IMR-90 (cell line): ENCODE measurements around the gene SYNPO2. TPM values are rescaled to one million over a fixed set of nuclear protein-coding genes. Genes with fewer than 3 reads are reported as not detected.

ENCODE experiments used
- ATAC-seq: fragments of 200-7000 bp; cut with Tn5 transposase; 2 replicates; pipeline ENCODE4 v1.9.1; 2020; ENCODE audit warnings: low read depth, mild to moderate bottlenecking, moderate library complexity
- BruUV-seq: library from RNA; stranded (reverse); fragments of 400-500 nt; replicated peaks from 2 replicates; lab custom pipeline; 2021; lab: Mats Ljungman, UMichigan
- CTCF ChIA-PET: fragments of 300-600 bp; formaldehyde crosslinking; extraction: SDS; loops from one replicate; lab custom pipeline; 2021; ENCODE audit warnings: antibody characterized with exemption; lab: Yijun Ruan, JAX
- POLR2A ChIA-PET: fragments of 300-600 bp; sonication (Branson Sonifier 250); formaldehyde crosslinking; loops from one replicate; lab custom pipeline; 2022; ENCODE audit warnings: antibody characterized with exemption; ENCODE audit not compliant: unreplicated experiment; lab: Charles Lee
- DNase-seq: peaks from one replicate; pipeline ENCODE4 v3.0.0; 2013
- H2AFZ ChIP-seq: replicated peaks from 2 replicates; pipeline ENCODE3; 2013; ENCODE audit warnings: low read length, mild to moderate bottlenecking; ENCODE audit not compliant: poor library complexity
- H2AK5ac ChIP-seq: 2 replicates; pipeline ENCODE4 v1.6.1; 2013; ENCODE audit warnings: low read depth, low read length, inconsistent platforms
- H2AK9ac ChIP-seq: replicated peaks from 2 replicates; pipeline ENCODE3; 2013; ENCODE audit warnings: mild to moderate bottlenecking, low read depth, low read length, moderate library complexity; ENCODE audit not compliant: poor library complexity
- H2BK120ac ChIP-seq: 2 replicates; pipeline ENCODE4 v1.6.1; 2013; ENCODE audit warnings: low read depth, low read length, inconsistent platforms
- H2BK15ac ChIP-seq: 3 replicates; pipeline ENCODE4 v1.6.1; 2013; ENCODE audit warnings: low read depth, low read length, inconsistent platforms
- H2BK20ac ChIP-seq: 2 replicates; pipeline ENCODE4 v1.6.1; 2013; ENCODE audit warnings: low read depth, mild to moderate bottlenecking, inconsistent platforms, low read length, moderate library complexity
- H2BK5ac ChIP-seq: 2 replicates; pipeline ENCODE4 v1.6.1; 2013; ENCODE audit warnings: mild to moderate bottlenecking, low read depth, low read length, inconsistent platforms; ENCODE audit not compliant: poor library complexity, severe bottlenecking
- H3K14ac ChIP-seq: replicated peaks from 2 replicates; pipeline ENCODE4 v1.6.1; 2013; ENCODE audit warnings: low read depth, low read length, inconsistent platforms
- H3K18ac ChIP-seq: 2 replicates; pipeline ENCODE4 v1.6.1; 2013; ENCODE audit warnings: low read depth, low read length, control low read depth
- H3K23ac ChIP-seq: 2 replicates; pipeline ENCODE4 v1.6.1; 2013; ENCODE audit warnings: low read depth, low read length, inconsistent platforms
- H3K27ac ChIP-seq: 2 replicates; pipeline ENCODE4 v1.5.1; 2013; ENCODE audit warnings: mild to moderate bottlenecking, control low read depth, low read length; ENCODE audit not compliant: insufficient read depth
- H3K27me3 ChIP-seq: 2 replicates; pipeline ENCODE4 v1.6.1; 2013; ENCODE audit warnings: low read length; ENCODE audit not compliant: control insufficient read depth, insufficient read depth
- H3K36me3 ChIP-seq: 2 replicates; pipeline ENCODE4 v1.6.1; 2013; ENCODE audit warnings: low read length, mixed read lengths; ENCODE audit not compliant: control insufficient read depth, insufficient read depth
- H3K4ac ChIP-seq: 2 replicates; pipeline ENCODE4 v1.6.1; 2013; ENCODE audit warnings: low read depth, low read length, inconsistent platforms
- H3K4me1 ChIP-seq: 2 replicates; pipeline ENCODE4 v1.6.1; 2013; ENCODE audit warnings: low read length, mixed read lengths; ENCODE audit not compliant: control insufficient read depth, insufficient read depth
- H3K4me2 ChIP-seq: 2 replicates; pipeline ENCODE4 v1.6.1; 2013; ENCODE audit warnings: low read depth, mild to moderate bottlenecking, control low read depth, low read length, moderate library complexity
- H3K4me3 ChIP-seq: 2 replicates; pipeline ENCODE4 v1.5.1; 2013; ENCODE audit warnings: low read depth, mild to moderate bottlenecking, control low read depth, low read length, moderate library complexity; ENCODE audit not compliant: insufficient read depth
- H3K56ac ChIP-seq: 2 replicates; pipeline ENCODE4 v1.6.1; 2013; ENCODE audit warnings: low read length, inconsistent platforms; ENCODE audit not compliant: insufficient read depth; ENCODE audit errors: extremely low read depth
- H3K79me1 ChIP-seq, 2 experiments: 2 replicates each; pipeline ENCODE4 v1.6.1; 2013; ENCODE audit warnings: low read length in 2 of 2, inconsistent platforms in 1 of 2, low read depth in 1 of 2
- H3K9ac ChIP-seq: 2 replicates; pipeline ENCODE4 v1.6.1; 2013; ENCODE audit warnings: low read depth, low read length, control low read depth
- H3K9me1 ChIP-seq: 2 replicates; pipeline ENCODE4 v1.6.1; 2013; ENCODE audit warnings: low read length, inconsistent platforms; ENCODE audit not compliant: insufficient read depth
- H3K9me3 ChIP-seq: 2 replicates; pipeline ENCODE4 v1.6.1; 2013; ENCODE audit warnings: low read length; ENCODE audit not compliant: control insufficient read depth, insufficient read depth
- H4K20me1 ChIP-seq: 2 replicates; pipeline ENCODE4 v1.6.1; 2013; ENCODE audit warnings: low read length, inconsistent platforms; ENCODE audit not compliant: insufficient read depth
- H4K5ac ChIP-seq: 2 replicates; pipeline ENCODE4 v1.6.1; 2013; ENCODE audit warnings: mild to moderate bottlenecking, low read depth, low read length, control low read depth
- H4K8ac ChIP-seq, 2 experiments: 2 replicates each; pipeline ENCODE4 v1.6.1; 2013; ENCODE audit warnings: low read depth in 2 of 2, low read length in 2 of 2, control low read depth in 1 of 2, inconsistent platforms in 1 of 2
- H4K91ac ChIP-seq: 2 replicates; pipeline ENCODE4 v1.6.1; 2013; ENCODE audit warnings: low read depth, low read length, inconsistent platforms; ENCODE audit not compliant: insufficient read depth
- BHLHE40 ChIP-seq: fragments of 150-350 bp; IDR thresholded peaks from 2 replicates; pipeline ENCODE4 v1.6.1; 2016; ENCODE audit warnings: mild to moderate bottlenecking, low read depth, low read length
- CEBPB ChIP-seq: IDR thresholded peaks from 2 replicates; pipeline ENCODE4 v1.6.1; 2012; ENCODE audit warnings: low read depth, low read length, improper control_type of control experiment
- CHD1 ChIP-seq: IDR thresholded peaks from 2 replicates; pipeline ENCODE4 v1.6.1; 2012; ENCODE audit warnings: low read depth, low read length, improper control_type of control experiment
- CTCF ChIP-seq: conservative IDR thresholded peaks from 2 replicates; pipeline ENCODE4 v1.5.1; 2012; ENCODE audit warnings: mild to moderate bottlenecking, low read depth, low read length, improper control_type of control experiment
- FOS ChIP-seq: fragments of 150-350 bp; IDR thresholded peaks from 2 replicates; pipeline ENCODE4 v1.6.1; 2016; ENCODE audit warnings: low read depth, low read length
- MAFK ChIP-seq: IDR thresholded peaks from 2 replicates; pipeline ENCODE4 v1.6.1; 2012; ENCODE audit warnings: low read depth, low read length, improper control_type of control experiment
- MAZ ChIP-seq: IDR thresholded peaks from 2 replicates; pipeline ENCODE4 v1.6.1; 2012; ENCODE audit warnings: low read depth, mild to moderate bottlenecking, low read length, improper control_type of control experiment, moderate library complexity, borderline replicate concordance
- POLR2A ChIP-seq: IDR thresholded peaks from 2 replicates; pipeline ENCODE4 v1.6.1; 2012; ENCODE audit warnings: mild to moderate bottlenecking, low read depth, low read length
- RAD21 ChIP-seq: IDR thresholded peaks from 2 replicates; pipeline ENCODE4 v1.6.1; 2012; ENCODE audit warnings: low read length, improper control_type of control experiment
- RCOR1 ChIP-seq: IDR thresholded peaks from 2 replicates; pipeline ENCODE4 v1.6.1; 2012; ENCODE audit warnings: mild to moderate bottlenecking, low read length, improper control_type of control experiment; ENCODE audit not compliant: insufficient replicate concordance
- RFX5 ChIP-seq: IDR thresholded peaks from 2 replicates; pipeline ENCODE4 v1.8.0; 2012; ENCODE audit warnings: low read depth, mild to moderate bottlenecking, low read length, moderate library complexity
- SMC3 ChIP-seq: fragments of 150-350 bp; IDR thresholded peaks from 2 replicates; pipeline ENCODE4 v1.6.1; 2016; ENCODE audit warnings: low read depth, mild to moderate bottlenecking, antibody characterized with exemption, low read length, moderate library complexity
- USF2 ChIP-seq: fragments of 150-350 bp; IDR thresholded peaks from 2 replicates; pipeline ENCODE4 v1.6.1; 2017; ENCODE audit warnings: mild to moderate bottlenecking, antibody characterized with exemption, low read length, low read depth
- whole genome bisulfite sequencing, 2 experiments: methylation state at CpG; one replicate each; pipeline versions ENCODE4 v1.1.5 to v1.1.7; 2013; ENCODE audit warnings: missing lambda C conversion rate in 2 of 2; ENCODE audit not compliant: insufficient read length in 1 of 2; ENCODE audit errors: extremely low coverage in 2 of 2; 5-methylcytosine and 5-hydroxymethylcytosine counted together
- dilution Hi-C: fragments of 300-500 bp; cut with HindIII; formaldehyde crosslinking; loops from one replicate; pipeline ENCODE4 v1.14.3; 2018; ENCODE audit warnings: low sequenced_read_pairs; ENCODE audit not compliant: unreplicated experiment
- in situ Hi-C: fragments of 300-500 bp; cut with MboI; formaldehyde crosslinking; loops from 3 replicates; pipeline ENCODE4 v1.14.3; 2019; ENCODE audit warnings: low sequenced_read_pairs, inconsistent platforms, mixed read lengths
- intact Hi-C: fragments of 100-400 bp; cut with micrococcal nuclease; formaldehyde crosslinking; loops from 2 replicates; pipeline ENCODE4 v1.10.0; 2022
- polyA plus RNA-seq, 3 experiments: library from polyadenylated mRNA; depleted of rRNA; stranded (reverse); fragments of >200 nt; gene quantifications; 2 replicates each; pipeline ENCODE4 v1.2.3, GENCODE V29; 2012; ENCODE audit warnings: low replicate concordance in 1 of 3
- total RNA-seq: library from RNA; depleted of rRNA; stranded (reverse); fragments of >200 nt; gene quantifications from 2 replicates; pipeline ENCODE4 v1.2.3, GENCODE V29; 2012
- TF ChIP-seq, protein P1 (sequence below): fragments of 150-350 bp; IDR thresholded peaks from 2 replicates; pipeline ENCODE4 v1.6.1; 2016; ENCODE audit warnings: low read depth, mild to moderate bottlenecking, low read length, moderate library complexity, borderline replicate concordance

SYNPO2 gene
- total and polyA plus RNA-seq, 2 of the 4 experiments (the other 2 are of a cell fraction): 0.99 to 1.8 TPM

- H3K9me1 ChIP-seq: 0 out of 2 replicates have a peak, but pooled peaks cover 3% of the 10 kb centered on the region
- no peak overlapping the region for H4K8ac ChIP-seq
- peaks cover 0 to 21% of the 10 kb centered on the region in 2 experiments; a peak in 2 of 4 replicates for H3K79me1 ChIP-seq
- no peaks in the 10 kb centered on the region for H3K27me3 ChIP-seq
- no peak overlapping the region for H2BK20ac ChIP-seq
- dilution Hi-C loops (no loop called here), intact Hi-C loops (no loop called here), in situ Hi-C loops (no loop called here)
- no peak for DNase-seq
- H3K23ac ChIP-seq: no peak overlapping the region
- no peak overlapping the region for H3K18ac ChIP-seq
- no peak overlapping the region for H4K91ac ChIP-seq
- no peak overlapping the region for H3K4me2 ChIP-seq
- H3K36me3 ChIP-seq: no peaks in the 10 kb centered on the region
- H3K9ac ChIP-seq: no peak overlapping the region
- WGBS, 2 experiments: no CpG with 5 or more reads among the region's 3 CpGs
- no peak overlapping the region for H3K14ac ChIP-seq
- H4K20me1 ChIP-seq: peaks cover 6% of the 10 kb centered on the region
- H3K4me1 ChIP-seq: 0 out of 2 replicates have a peak, but pooled peaks cover 2% of the 10 kb centered on the region
- TF ChIP-seq FOS: no peak
- TF ChIP-seq, protein P1, sequence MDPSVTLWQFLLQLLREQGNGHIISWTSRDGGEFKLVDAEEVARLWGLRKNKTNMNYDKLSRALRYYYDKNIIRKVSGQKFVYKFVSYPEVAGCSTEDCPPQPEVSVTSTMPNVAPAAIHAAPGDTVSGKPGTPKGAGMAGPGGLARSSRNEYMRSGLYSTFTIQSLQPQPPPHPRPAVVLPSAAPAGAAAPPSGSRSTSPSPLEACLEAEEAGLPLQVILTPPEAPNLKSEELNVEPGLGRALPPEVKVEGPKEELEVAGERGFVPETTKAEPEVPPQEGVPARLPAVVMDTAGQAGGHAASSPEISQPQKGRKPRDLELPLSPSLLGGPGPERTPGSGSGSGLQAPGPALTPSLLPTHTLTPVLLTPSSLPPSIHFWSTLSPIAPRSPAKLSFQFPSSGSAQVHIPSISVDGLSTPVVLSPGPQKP: no peak
- TF ChIP-seq CTCF: no peak
- no peak for TF ChIP-seq RCOR1
- no peak for TF ChIP-seq CHD1
- no peak for TF ChIP-seq RAD21
- no peak for TF ChIP-seq BHLHE40
- TF ChIP-seq MAZ: no peak
- no peak for TF ChIP-seq MAFK
- no peak for TF ChIP-seq USF2
- TF ChIP-seq SMC3: no peak
- TF ChIP-seq CEBPB: no peak
- no peak for TF ChIP-seq RFX5
- TF ChIP-seq POLR2A: no peak
- H2BK15ac ChIP-seq: no peak overlapping the region
- no peak overlapping the region for H3K27ac ChIP-seq
- no peak overlapping the region for H3K56ac ChIP-seq
- H2BK5ac ChIP-seq: no peak overlapping the region
- ATAC-seq: no peak
- no TSS peak for BruUV-seq
- CTCF ChIA-PET: interaction anchor here (0.5 to 0.8 kb wide), 2 partner anchors 12 to 139 kb away, joined by 3 read pairs; no protein-coding TSS in a partner anchor
- H2AK5ac ChIP-seq: no peak overlapping the region
- no peak overlapping the region for H4K5ac ChIP-seq
- POLR2A ChIA-PET: no interaction called here
- no peak overlapping the region for H2AFZ ChIP-seq
- no peak overlapping the region for H2AK9ac ChIP-seq
- no peak overlapping the region for H2BK120ac ChIP-seq
- no peaks in the 10 kb centered on the region for H3K9me3 ChIP-seq
- H3K4ac ChIP-seq: no peak overlapping the region
- H3K4me3 ChIP-seq: no peak overlapping the region
Observed at GRCh38 chr4:118839221-118839927, 49.3 kb upstream of the SYNPO2 start.
